Measurements from ENCODE around the gene SLC39A11. TPM values are rescaled to one million over a fixed set of nuclear protein-coding genes. Genes with fewer than 3 reads are reported as not detected.

The SLC39A11 gene
- total and polyA plus RNA-seq, 4 donors: 18.9 to 44.9 (median 28.2) TPM

DNA sequence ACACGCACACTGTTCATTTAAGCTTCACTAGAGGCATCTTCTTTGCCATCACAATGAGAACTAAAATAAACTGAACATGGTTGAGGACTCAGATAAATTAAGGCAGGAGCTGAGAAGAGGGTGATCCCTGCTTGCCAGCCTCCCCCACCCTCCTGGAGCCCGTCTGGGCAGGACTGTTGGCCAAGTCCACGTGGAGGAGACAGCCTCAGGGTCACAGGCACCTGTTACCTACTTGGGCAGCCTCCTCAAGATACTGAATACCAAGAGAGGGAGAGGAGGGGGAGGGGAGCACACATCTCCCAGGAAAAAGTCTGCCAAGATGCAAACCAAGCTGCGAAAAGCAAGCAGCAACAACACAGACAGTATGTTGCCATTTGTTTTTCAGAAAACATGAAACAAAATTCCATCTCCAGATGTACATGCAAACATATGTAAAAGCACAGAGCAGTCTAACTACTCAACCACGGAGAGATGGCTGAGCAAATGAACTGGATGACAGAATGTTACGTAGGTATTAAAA, 67.4 kb downstream of the SLC39A11 start:
- 84% methylated on average over 6 of the region's 6 CpGs for WGBS
- no peak for TF ChIP-seq SP1 (IDR thresholded peaks at IDR 0.05)
- Histone ChIP-seq H3K4me3 (ENCODE audit: low read depth in 1 of 3, low read length in 3 of 3) (no peak overlapping the region), H3K27me3 (ENCODE audit: control insufficient read depth in 4 of 4, insufficient read depth in 4 of 4, low read length in 3 of 4) (no peaks in the 10 kb centered on the region), H3K9me3 (ENCODE audit: control insufficient read depth in 4 of 4, low read length in 3 of 4) (no peaks in the 10 kb centered on the region), H3K9ac (ENCODE audit: low read depth in 1 of 2, low read length in 2 of 2) (no peak overlapping the region), H3K27ac (ENCODE audit: low read depth in 1 of 2, low read length in 2 of 2) (no peak overlapping the region), H3K4me1 (ENCODE audit: control insufficient read depth in 4 of 4, insufficient read depth in 4 of 4, low read length in 3 of 4) (peaks cover 3 to 9% (median 7%) of the 10 kb centered on the region in 4 donors), H3K36me3 (ENCODE audit: control insufficient read depth in 4 of 4, insufficient read depth in 3 of 4, low read depth in 1 of 4, low read length in 3 of 4) (no peaks in the 10 kb centered on the region)
- no peak for DNase-seq (ENCODE audit: low spot score)

DNA sequence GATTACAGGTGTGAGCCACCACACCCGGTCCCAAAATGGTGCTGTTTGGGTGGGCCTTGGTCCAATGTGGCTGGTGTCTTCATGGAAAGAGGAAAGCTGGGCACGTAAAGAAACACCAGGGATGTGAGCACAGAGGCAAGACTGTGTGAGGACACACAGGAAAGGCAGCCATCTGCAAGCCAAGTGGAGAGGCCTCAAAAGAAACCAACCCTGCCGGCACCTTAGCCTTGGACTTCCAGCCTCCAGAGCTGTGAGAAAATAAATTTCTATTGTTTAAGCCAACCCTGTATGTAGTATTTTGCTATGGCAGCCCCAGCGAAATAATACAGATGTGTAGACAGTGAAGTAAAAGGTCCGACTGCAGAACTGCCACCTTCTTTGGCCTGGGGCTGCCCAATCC, 68.7 kb downstream of the SLC39A11 start:
- Histone ChIP-seq H3K27ac (ENCODE audit: low read depth in 1 of 2, low read length in 2 of 2) (no peak overlapping the region), H3K9me3 (ENCODE audit: control insufficient read depth in 4 of 4, low read length in 3 of 4) (no peaks in the 10 kb centered on the region), H3K9ac (ENCODE audit: low read depth in 1 of 2, low read length in 2 of 2) (no peak overlapping the region), H3K4me3 (ENCODE audit: low read depth in 1 of 3, low read length in 3 of 3) (no peak overlapping the region), H3K27me3 (ENCODE audit: control insufficient read depth in 4 of 4, insufficient read depth in 4 of 4, low read length in 3 of 4) (no peaks in the 10 kb centered on the region), H3K36me3 (ENCODE audit: control insufficient read depth in 4 of 4, insufficient read depth in 3 of 4, low read depth in 1 of 4, low read length in 3 of 4) (no peaks in the 10 kb centered on the region), H3K4me1 (ENCODE audit: control insufficient read depth in 4 of 4, insufficient read depth in 4 of 4, low read length in 3 of 4) (peaks cover 3 to 8% (median 6%) of the 10 kb centered on the region in 4 donors)
- 96% methylated on average over 5 of the region's 5 CpGs for WGBS
- no peak for DNase-seq (ENCODE audit: low spot score)
- no peak for TF ChIP-seq SP1 (IDR thresholded peaks at IDR 0.05)
- TF ChIP-seq RXRA (IDR thresholded peaks at IDR 0.05): no peak
- TF ChIP-seq TAF1 (conservative IDR thresholded peaks at IDR 0.05): no peak
- TF ChIP-seq NR2F2 (IDR thresholded peaks at IDR 0.05): no peak
- TF ChIP-seq EGR1 (IDR thresholded peaks at IDR 0.05; ENCODE audit: low read depth in 2 of 2): no peak
- TF ChIP-seq, protein P1, sequence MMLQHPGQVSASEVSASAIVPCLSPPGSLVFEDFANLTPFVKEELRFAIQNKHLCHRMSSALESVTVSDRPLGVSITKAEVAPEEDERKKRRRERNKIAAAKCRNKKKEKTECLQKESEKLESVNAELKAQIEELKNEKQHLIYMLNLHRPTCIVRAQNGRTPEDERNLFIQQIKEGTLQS (IDR thresholded peaks at IDR 0.05): no peak
- TF ChIP-seq YY1 (IDR thresholded peaks at IDR 0.05): no peak
- TF ChIP-seq, protein P2, sequence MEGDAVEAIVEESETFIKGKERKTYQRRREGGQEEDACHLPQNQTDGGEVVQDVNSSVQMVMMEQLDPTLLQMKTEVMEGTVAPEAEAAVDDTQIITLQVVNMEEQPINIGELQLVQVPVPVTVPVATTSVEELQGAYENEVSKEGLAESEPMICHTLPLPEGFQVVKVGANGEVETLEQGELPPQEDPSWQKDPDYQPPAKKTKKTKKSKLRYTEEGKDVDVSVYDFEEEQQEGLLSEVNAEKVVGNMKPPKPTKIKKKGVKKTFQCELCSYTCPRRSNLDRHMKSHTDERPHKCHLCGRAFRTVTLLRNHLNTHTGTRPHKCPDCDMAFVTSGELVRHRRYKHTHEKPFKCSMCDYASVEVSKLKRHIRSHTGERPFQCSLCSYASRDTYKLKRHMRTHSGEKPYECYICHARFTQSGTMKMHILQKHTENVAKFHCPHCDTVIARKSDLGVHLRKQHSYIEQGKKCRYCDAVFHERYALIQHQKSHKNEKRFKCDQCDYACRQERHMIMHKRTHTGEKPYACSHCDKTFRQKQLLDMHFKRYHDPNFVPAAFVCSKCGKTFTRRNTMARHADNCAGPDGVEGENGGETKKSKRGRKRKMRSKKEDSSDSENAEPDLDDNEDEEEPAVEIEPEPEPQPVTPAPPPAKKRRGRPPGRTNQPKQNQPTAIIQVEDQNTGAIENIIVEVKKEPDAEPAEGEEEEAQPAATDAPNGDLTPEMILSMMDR (IDR thresholded peaks at IDR 0.05; ENCODE audit: low read depth, low read length, missing input control): no peak
- TF ChIP-seq HNF4A (conservative IDR thresholded peaks at IDR 0.05): no peak
- TF ChIP-seq HNF4G (IDR thresholded peaks at IDR 0.05): no peak
- no peak for TF ChIP-seq GABPA (IDR thresholded peaks at IDR 0.05 in 1 of 2, conservative IDR thresholded peaks at IDR 0.05 in 1 of 2)
- TF ChIP-seq RAD21 (IDR thresholded peaks at IDR 0.05): no peak
- TF ChIP-seq, protein P3, sequence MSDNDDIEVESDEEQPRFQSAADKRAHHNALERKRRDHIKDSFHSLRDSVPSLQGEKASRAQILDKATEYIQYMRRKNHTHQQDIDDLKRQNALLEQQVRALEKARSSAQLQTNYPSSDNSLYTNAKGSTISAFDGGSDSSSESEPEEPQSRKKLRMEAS (IDR thresholded peaks at IDR 0.05): no peak

DNA sequence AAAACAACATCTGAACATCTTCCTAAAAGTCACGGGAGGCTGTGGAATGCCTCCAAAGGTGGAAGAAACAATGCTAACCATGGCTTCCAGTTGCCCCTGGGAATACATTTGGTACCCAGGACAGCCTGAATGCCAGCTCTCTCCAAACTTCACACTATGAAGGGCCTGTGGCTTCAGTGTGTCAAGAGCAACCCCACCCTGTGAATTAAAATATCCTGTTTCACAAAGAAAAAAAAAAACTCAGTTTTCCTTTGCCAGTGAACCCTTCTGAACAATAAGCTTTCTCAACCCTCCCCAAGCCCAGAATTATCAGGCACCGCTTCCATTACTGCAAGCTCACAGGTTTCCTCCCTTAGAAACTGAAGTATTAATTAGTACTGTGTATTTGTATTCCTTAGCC, 69.8 kb downstream of the SLC39A11 start:
- Histone ChIP-seq H3K4me1 (ENCODE audit: control insufficient read depth in 4 of 4, insufficient read depth in 4 of 4, low read length in 3 of 4) (no peaks in the 10 kb centered on the region), H3K9me3 (ENCODE audit: control insufficient read depth in 4 of 4, low read length in 3 of 4) (peaks cover 0 to 1% (median 0%) of the 10 kb centered on the region in 4 donors), H3K36me3 (ENCODE audit: control insufficient read depth in 4 of 4, insufficient read depth in 3 of 4, low read depth in 1 of 4, low read length in 3 of 4) (no peaks in the 10 kb centered on the region), H3K27me3 (ENCODE audit: control insufficient read depth in 4 of 4, insufficient read depth in 4 of 4, low read length in 3 of 4) (no peaks in the 10 kb centered on the region), H3K27ac (ENCODE audit: low read depth in 1 of 2, low read length in 2 of 2) (no peak overlapping the region), H3K9ac (ENCODE audit: low read depth in 1 of 2, low read length in 2 of 2) (no peak overlapping the region), H3K4me3 (ENCODE audit: low read depth in 1 of 3, low read length in 3 of 3) (no peak overlapping the region)
- 97% methylated on average over 2 of the region's 2 CpGs for WGBS
- DNase-seq (ENCODE audit: low spot score): no peak
- TF ChIP-seq FOXA2 (IDR thresholded peaks at IDR 0.05) (no peak), YY1 (IDR thresholded peaks at IDR 0.05) (no peak), EGR1 (IDR thresholded peaks at IDR 0.05; ENCODE audit: low read depth in 2 of 2) (no peak), RXRA (IDR thresholded peaks at IDR 0.05) (no peak), RAD21 (IDR thresholded peaks at IDR 0.05) (no peak), JUND (IDR thresholded peaks at IDR 0.05) (no peak), SP1 (IDR thresholded peaks at IDR 0.05) (no peak), HNF4A (conservative IDR thresholded peaks at IDR 0.05) (no peak), NR2F2 (IDR thresholded peaks at IDR 0.05) (no peak), TAF1 (conservative IDR thresholded peaks at IDR 0.05) (no peak), FOXA1 (IDR thresholded peaks at IDR 0.05) (no peak), GABPA (IDR thresholded peaks at IDR 0.05 in 1 of 2, conservative IDR thresholded peaks at IDR 0.05 in 1 of 2) (no peak), HNF4G (IDR thresholded peaks at IDR 0.05) (no peak)
- TF ChIP-seq, protein P4, sequence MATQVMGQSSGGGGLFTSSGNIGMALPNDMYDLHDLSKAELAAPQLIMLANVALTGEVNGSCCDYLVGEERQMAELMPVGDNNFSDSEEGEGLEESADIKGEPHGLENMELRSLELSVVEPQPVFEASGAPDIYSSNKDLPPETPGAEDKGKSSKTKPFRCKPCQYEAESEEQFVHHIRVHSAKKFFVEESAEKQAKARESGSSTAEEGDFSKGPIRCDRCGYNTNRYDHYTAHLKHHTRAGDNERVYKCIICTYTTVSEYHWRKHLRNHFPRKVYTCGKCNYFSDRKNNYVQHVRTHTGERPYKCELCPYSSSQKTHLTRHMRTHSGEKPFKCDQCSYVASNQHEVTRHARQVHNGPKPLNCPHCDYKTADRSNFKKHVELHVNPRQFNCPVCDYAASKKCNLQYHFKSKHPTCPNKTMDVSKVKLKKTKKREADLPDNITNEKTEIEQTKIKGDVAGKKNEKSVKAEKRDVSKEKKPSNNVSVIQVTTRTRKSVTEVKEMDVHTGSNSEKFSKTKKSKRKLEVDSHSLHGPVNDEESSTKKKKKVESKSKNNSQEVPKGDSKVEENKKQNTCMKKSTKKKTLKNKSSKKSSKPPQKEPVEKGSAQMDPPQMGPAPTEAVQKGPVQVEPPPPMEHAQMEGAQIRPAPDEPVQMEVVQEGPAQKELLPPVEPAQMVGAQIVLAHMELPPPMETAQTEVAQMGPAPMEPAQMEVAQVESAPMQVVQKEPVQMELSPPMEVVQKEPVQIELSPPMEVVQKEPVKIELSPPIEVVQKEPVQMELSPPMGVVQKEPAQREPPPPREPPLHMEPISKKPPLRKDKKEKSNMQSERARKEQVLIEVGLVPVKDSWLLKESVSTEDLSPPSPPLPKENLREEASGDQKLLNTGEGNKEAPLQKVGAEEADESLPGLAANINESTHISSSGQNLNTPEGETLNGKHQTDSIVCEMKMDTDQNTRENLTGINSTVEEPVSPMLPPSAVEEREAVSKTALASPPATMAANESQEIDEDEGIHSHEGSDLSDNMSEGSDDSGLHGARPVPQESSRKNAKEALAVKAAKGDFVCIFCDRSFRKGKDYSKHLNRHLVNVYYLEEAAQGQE (IDR thresholded peaks at IDR 0.05): no peak
- TF ChIP-seq, protein P2 (IDR thresholded peaks at IDR 0.05; ENCODE audit: low read depth, low read length, missing input control): no peak
- TF ChIP-seq, protein P1 (IDR thresholded peaks at IDR 0.05): no peak
- TF ChIP-seq, protein P3 (IDR thresholded peaks at IDR 0.05): no peak
